Memory B cell (primary cell): ENCODE results near the gene BTBD9.

Experiments
- ATAC-seq: fragments of 150-1000 bp; cut with Tn5 transposase; 2 replicates; pipeline ENCODE4 v1.10.0; 2021; ENCODE audit warnings: low read depth, mild to moderate bottlenecking, moderate library complexity
- DNase-seq, 2 donors: peaks; one replicate each; pipeline ENCODE4 v3.0.0; 2022; ENCODE audit warnings: low spot score in 2 of 2
- H3K27ac Mint-ChIP-seq: one replicate; pipeline ENCODE4 v1.8.0; 2022; ENCODE audit warnings: mild to moderate bottlenecking, moderate library complexity, mixed read lengths
- H3K27me3 Mint-ChIP-seq: one replicate; pipeline ENCODE4 v1.8.0; 2022; ENCODE audit warnings: mixed read lengths
- H3K36me3 Mint-ChIP-seq: one replicate; pipeline ENCODE4 v1.8.0; 2022; ENCODE audit warnings: mild to moderate bottlenecking, mixed read lengths
- H3K4me1 Mint-ChIP-seq: one replicate; pipeline ENCODE4 v1.8.0; 2022; ENCODE audit warnings: mixed read lengths
- H3K4me3 Mint-ChIP-seq: one replicate; pipeline ENCODE4 v1.8.0; 2022; ENCODE audit warnings: mild to moderate bottlenecking, moderate library complexity, mixed read lengths
- H3K9me3 Mint-ChIP-seq: one replicate; pipeline ENCODE4 v1.8.0; 2022; ENCODE audit warnings: mixed read lengths

BTBD9 gene

DNA sequence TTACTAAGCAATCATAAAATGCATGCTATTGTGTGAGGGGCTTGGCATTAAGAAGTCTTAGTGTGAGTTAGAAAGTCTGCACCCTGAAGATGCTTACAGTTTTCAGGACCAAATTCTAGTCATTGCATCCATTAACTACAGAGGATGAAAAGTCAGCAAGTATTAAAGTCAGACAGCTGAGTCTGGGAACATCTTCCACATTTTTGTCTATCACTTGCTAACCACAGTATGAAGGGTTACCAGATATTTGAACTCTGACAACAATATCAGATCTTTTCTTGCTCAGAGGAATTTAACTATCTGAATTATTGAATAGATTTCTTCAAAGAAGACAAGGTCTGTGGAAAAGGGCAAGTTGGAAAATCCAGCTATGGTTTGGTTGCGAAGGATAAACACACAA lies 264.4 kb downstream of the BTBD9 start:
- Mint-ChIP-seq H3K36me3 (peaks cover 3% of the 10 kb centered on the region), H3K9me3 (no peaks in the 10 kb centered on the region), H3K27me3 (no peaks in the 10 kb centered on the region), H3K4me3 (no peak overlapping the region), H3K4me1 (peaks cover 2% of the 10 kb centered on the region), H3K27ac (no peak overlapping the region)
- no peak for DNase-seq
- ATAC-seq, result no peak

DNA sequence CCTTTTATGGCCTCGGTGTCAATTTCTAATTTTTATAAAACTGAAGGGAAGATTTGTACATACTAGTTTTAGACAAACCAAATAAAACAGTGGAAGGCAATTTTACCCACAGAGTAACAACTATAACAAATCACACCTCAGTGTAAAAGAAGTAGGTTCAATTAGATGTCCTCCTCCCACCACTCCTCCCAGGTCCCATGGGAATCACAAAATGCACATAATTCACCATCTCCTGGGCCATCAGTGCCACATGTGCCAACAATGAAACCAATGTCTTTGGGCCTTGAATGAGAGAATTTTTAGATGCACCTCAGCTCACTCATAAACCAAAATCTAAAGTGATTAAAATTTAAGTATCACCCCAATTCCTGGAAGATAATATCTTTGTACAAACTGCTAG lies 267.8 kb downstream of the BTBD9 start:
- no peak for ATAC-seq

DNA sequence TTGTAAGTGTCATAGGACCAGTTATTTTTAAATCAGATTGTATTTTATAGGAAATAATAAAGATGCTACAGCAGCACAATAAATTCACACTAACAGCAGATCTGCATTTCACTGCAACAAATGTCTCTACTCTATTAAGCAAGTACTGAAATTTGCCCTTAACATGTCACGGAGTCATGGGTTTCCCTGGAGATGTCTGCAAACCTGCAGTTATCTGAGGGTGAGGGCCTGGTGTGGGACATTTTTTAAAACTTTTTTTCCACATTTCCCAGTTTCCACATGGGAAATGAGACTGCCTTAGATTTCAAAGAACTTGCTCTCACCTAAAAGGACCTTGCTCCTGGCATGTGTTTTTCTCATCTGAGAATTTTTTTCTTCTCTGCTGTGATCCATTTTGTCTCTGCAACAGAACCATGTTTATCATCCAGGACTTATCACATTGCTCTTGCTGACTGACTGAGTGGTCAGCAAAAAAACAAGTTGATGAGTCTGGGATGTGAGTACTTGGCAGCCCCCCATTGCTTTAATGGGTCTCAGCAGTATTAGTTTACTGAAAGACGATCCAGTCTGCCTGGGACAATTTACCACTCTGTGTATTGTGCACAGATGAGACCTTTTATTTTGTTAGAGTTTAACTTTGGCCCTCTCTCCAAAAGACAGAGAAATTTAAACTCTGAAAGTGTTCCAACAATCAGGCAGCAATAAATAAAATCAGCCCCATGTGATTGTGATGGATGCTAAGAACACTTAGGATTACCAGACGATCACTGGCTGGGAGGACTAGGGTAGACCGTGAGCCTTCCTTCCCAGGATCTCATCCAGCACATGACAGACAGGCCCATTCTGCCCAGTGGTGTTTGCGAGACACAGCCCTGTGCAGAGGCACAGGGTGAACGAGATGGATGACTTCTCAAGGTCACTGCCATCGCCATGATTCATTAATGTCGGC lies 268.8 kb downstream of the BTBD9 start:
- H3K4me1 Mint-ChIP-seq, result no peaks in the 10 kb centered on the region
- peaks cover 10% of the 10 kb centered on the region for H3K36me3 Mint-ChIP-seq
- H3K4me3 Mint-ChIP-seq, result no peak overlapping the region
- ATAC-seq (no peak), DNase-seq (no peak)
- no peaks in the 10 kb centered on the region for H3K9me3 Mint-ChIP-seq
- H3K27me3 Mint-ChIP-seq, result no peaks in the 10 kb centered on the region
- no peak overlapping the region for H3K27ac Mint-ChIP-seq

More for the DNA sequence above, 267.8 kb downstream of the BTBD9 start:
- Mint-ChIP-seq H3K36me3 (peaks cover 10% of the 10 kb centered on the region), H3K4me1 (no peaks in the 10 kb centered on the region), H3K27ac (no peak overlapping the region), H3K27me3 (no peaks in the 10 kb centered on the region), H3K9me3 (no peaks in the 10 kb centered on the region), H3K4me3 (no peak overlapping the region)
- no peak for DNase-seq

DNA sequence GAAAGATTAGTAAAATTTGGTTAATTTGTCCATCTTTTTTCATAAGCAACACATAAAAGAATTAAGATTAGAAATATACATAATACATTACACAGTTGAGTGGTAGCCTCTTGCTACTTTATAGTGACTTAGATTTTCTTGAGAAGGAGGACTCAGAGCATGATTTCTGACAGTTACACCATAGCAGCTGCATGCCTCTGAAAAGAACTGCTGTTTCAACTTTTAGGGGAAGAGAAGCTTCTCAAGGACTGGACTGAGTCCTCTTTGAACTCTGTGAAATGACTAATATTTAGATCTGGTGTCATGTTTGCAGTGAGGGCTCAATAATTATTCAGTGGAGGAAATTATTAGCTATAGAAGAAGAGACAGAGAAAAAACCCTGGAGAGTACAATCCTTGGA lies 272.5 kb downstream of the BTBD9 start:
- no peak for ATAC-seq
- H3K9me3 Mint-ChIP-seq, result no peaks in the 10 kb centered on the region
- no peaks in the 10 kb centered on the region for H3K4me1 Mint-ChIP-seq
- H3K27me3 Mint-ChIP-seq, result no peaks in the 10 kb centered on the region
- peaks cover 12% of the 10 kb centered on the region for H3K36me3 Mint-ChIP-seq
- H3K27ac Mint-ChIP-seq, result no peak overlapping the region
- H3K4me3 Mint-ChIP-seq, result no peak overlapping the region
- DNase-seq, result no peak

DNA sequence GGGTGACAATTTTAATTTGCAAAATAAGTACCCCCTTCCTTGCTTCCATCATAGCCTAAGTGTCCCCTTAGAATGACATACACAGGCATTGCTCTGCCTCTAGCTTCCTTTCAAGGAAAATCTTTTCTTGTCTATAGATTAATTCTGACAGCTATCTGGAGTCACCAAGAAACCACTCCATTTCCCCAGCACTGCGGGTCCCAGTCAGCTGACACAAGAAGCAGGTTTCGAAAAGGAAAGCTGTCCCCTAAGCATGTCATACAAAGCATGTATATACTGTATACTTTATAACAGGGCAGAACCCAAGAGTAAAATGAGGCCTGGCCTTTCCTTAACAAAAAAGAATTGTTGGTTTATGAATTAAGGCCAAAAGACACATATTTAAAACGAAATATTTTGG lies 273.5 kb downstream of the BTBD9 start:
- H3K9me3 Mint-ChIP-seq, result no peaks in the 10 kb centered on the region
- peaks cover 16% of the 10 kb centered on the region for H3K36me3 Mint-ChIP-seq
- no peak overlapping the region for H3K4me3 Mint-ChIP-seq
- peaks cover 4% of the 10 kb centered on the region for H3K4me1 Mint-ChIP-seq
- no peaks in the 10 kb centered on the region for H3K27me3 Mint-ChIP-seq
- no peak overlapping the region for H3K27ac Mint-ChIP-seq
- DNase-seq (no peak), ATAC-seq (no peak)

DNA sequence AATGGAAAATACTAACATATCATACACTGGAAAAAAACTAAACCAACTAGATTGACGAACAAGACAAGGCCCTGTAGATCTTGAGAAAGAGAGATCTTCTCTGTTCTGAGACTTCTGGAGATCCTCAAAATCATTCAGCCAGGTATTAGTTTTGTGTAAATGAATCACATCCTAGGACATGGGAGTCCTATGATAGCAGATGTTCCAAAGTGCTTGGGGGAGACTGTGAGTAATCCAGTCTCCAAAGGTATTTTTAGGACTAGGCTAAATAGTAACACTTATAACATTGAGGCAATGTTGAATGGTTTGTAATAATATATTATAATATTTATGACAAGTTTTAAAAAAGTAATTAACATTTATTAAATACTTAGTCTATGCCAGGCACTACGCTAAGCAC lies 275.0 kb downstream of the BTBD9 start:
- H3K4me3 Mint-ChIP-seq, result no peak overlapping the region
- H3K9me3 Mint-ChIP-seq, result no peaks in the 10 kb centered on the region
- ATAC-seq (no peak), DNase-seq (no peak)
- peaks cover 6% of the 10 kb centered on the region for H3K4me1 Mint-ChIP-seq
- no peak overlapping the region for H3K27ac Mint-ChIP-seq
- H3K36me3 Mint-ChIP-seq, result peaks cover 18% of the 10 kb centered on the region
- H3K27me3 Mint-ChIP-seq, result no peaks in the 10 kb centered on the region

DNA sequence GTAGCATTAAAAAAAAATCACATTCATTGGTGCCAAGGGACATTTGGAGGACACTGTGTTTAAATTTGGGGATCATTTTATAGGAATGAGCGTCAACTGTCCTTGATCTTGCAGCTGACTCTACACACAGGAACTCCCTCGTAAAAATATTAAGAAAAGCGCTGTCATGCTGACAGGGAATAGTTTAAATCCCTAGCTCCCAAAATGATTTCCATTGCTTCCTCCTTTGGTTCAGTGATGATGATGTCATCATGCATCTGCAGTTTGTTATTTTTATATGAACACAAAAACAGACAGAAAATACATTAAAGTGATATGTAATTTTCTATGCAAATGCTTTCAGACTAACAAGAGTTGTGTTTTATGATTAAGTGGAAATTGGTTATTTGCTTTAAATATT lies 275.6 kb downstream of the BTBD9 start:
- peaks cover 6% of the 10 kb centered on the region for H3K4me1 Mint-ChIP-seq
- H3K4me3 Mint-ChIP-seq, result no peak overlapping the region
- H3K36me3 Mint-ChIP-seq, result peaks cover 15% of the 10 kb centered on the region
- ATAC-seq (no peak), DNase-seq (no peak)
- H3K27me3 Mint-ChIP-seq, result no peaks in the 10 kb centered on the region
- H3K9me3 Mint-ChIP-seq, result no peaks in the 10 kb centered on the region
- no peak overlapping the region for H3K27ac Mint-ChIP-seq

DNA sequence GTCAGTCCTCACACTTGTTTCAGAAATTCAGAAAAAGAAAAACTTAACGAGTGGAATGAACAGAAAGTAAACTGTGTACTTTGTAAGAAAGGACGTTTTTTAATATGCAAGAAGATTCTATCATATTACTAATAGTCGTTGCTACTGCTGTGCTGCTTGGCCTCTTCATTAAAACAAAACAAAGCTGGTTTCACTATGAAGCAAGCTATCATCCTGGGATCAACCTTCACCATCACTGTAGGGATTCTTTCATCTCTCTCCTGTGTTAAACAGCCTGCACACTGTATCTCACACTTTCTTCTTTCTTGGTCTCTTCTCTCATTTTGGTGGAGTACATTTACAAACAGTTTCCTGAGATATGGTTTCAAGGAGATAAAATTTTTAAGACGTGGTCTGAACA lies 284.2 kb downstream of the BTBD9 start:
- DNase-seq, result no peak
- Mint-ChIP-seq H3K4me3 (peak overlapping the region; percentile 33), H3K27ac (peak overlapping the region; percentile 6), H3K9me3 (no peaks in the 10 kb centered on the region), H3K4me1 (peaks cover 35% of the 10 kb centered on the region), H3K36me3 (peaks cover 7% of the 10 kb centered on the region), H3K27me3 (no peaks in the 10 kb centered on the region)
- no peak for ATAC-seq

DNA sequence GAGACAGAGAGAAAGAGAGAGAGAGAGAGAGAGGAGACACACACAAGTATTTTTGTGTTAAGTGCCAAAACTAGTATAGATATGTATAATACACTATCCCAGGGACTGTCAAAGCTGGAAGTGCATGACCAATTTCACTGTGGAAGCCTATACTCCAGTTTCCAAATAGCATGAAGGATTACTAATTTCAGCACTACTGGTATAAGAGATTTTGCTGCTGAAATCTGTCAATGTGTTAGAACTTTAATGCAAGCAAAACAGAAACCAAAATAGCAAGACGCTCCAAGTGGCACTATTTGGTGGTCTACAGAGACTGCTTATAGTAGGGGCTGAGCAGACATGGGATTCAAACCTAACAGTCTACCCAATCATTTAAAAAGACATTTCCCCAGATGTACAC lies 284.8 kb downstream of the BTBD9 start:
- no peak for ATAC-seq
- no peaks in the 10 kb centered on the region for H3K9me3 Mint-ChIP-seq
- DNase-seq, result no peak
- no peak overlapping the region for H3K27ac Mint-ChIP-seq
- H3K4me1 Mint-ChIP-seq, result peaks cover 35% of the 10 kb centered on the region
- H3K36me3 Mint-ChIP-seq, result peaks cover 6% of the 10 kb centered on the region
- H3K27me3 Mint-ChIP-seq, result no peaks in the 10 kb centered on the region
- H3K4me3 Mint-ChIP-seq, result no peak overlapping the region

DNA sequence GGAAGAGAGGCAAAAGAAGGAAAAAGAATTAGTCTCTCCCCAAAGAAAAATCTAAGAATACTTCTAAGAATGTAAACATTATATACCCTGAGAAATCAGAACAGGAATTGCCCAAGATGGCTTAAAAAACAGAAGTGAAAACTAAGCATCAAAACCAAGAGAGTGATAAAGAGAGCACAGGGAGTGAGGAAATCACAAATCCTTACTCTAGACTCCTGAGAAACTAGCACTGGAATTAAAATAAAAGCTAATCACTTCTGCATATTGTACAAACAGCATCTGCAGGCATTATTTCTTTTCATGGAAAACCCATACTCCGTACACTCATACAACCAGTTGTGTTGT lies 285.7 kb downstream of the BTBD9 start:
- Mint-ChIP-seq H3K4me3 (no peak overlapping the region), H3K9me3 (no peaks in the 10 kb centered on the region), H3K4me1 (peaks cover 35% of the 10 kb centered on the region), H3K36me3 (peaks cover 6% of the 10 kb centered on the region), H3K27me3 (no peaks in the 10 kb centered on the region), H3K27ac (no peak overlapping the region)
- peak; percentile 45 for ATAC-seq
- no peak for DNase-seq

DNA sequence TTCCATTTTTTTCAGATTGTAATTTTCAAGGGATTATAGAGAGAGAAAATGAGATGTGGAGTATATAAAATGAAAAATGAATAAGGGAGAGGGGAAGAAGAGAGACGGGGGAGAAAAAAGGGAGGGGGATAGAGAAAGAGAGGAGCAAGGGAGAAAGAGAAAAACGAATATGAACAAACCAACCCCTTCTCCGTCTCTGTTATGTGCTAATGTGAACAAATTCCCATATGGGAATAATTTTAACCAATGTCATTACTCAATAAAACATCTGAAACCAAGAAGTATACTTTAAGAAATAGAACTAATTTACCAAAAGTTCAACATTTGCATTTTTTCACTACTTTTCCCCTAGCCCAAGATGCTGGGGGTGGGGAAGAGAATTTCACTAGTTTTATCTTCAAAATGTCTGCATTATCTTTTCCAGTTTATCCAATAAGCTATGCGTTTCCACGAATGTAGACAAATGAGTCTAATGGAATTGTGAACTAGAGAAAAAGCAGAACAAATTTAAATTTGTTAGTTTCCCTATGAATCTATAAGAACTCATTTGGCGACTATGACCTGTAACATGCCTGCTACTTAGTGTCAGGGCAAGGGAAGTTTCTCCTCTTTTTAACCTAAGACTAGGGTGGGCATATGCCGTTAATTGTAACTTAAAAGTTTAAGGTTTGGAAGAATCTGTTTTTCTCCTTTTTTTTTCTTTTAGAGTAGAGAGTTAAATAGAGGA lies 286.3 kb downstream of the BTBD9 start:
- DNase-seq, result no peak
- peaks cover 6% of the 10 kb centered on the region for H3K36me3 Mint-ChIP-seq
- no peak overlapping the region for H3K4me3 Mint-ChIP-seq
- peak; percentile 37 for ATAC-seq
- no peaks in the 10 kb centered on the region for H3K9me3 Mint-ChIP-seq
- H3K27ac Mint-ChIP-seq, result no peak overlapping the region
- peaks cover 35% of the 10 kb centered on the region for H3K4me1 Mint-ChIP-seq
- no peaks in the 10 kb centered on the region for H3K27me3 Mint-ChIP-seq

DNA sequence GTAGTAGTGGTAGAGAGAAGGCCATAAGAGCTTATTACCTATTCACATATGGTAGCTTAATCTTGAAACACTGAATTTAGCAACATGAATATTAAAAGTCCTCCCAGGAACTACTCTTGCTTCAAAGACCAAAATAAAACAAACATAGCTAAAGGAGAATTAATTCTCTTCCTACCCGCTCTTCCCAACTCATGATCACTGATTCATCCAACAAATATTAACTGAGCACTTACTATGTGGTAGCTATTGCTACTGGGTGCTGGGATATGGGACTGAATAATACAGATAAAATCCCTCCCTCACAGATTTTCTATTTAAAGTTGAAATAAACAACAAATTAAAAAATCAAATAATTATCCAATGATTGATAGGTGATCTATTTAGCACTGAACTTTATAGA lies 287.1 kb downstream of the BTBD9 start:
- H3K27me3 Mint-ChIP-seq, result no peaks in the 10 kb centered on the region
- no peak overlapping the region for H3K27ac Mint-ChIP-seq
- no peak overlapping the region for H3K4me3 Mint-ChIP-seq
- ATAC-seq (no peak), DNase-seq (no peak)
- H3K9me3 Mint-ChIP-seq, result no peaks in the 10 kb centered on the region
- H3K4me1 Mint-ChIP-seq, result peaks cover 32% of the 10 kb centered on the region
- peaks cover 2% of the 10 kb centered on the region for H3K36me3 Mint-ChIP-seq

DNA sequence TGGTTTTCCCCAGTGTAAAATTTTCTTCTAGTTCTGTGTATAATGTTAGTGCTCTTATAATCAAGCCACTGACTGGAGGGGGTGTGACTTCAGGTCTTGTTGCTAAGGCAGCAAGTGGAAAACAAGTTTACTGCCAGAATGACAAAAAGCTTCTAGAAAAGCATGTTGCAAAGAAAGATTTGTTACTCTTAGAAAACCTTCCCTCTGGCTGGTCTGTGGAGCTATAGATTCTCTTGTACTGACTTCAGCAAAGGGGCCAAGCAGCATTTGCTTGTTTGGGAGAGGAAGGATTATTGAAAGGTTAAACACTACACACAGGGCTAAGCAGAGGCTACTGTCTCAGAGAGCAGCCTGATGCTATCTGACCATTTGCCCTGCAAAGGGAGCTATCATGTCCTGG lies 288.8 kb downstream of the BTBD9 start:
- DNase-seq, result no peak

DNA sequence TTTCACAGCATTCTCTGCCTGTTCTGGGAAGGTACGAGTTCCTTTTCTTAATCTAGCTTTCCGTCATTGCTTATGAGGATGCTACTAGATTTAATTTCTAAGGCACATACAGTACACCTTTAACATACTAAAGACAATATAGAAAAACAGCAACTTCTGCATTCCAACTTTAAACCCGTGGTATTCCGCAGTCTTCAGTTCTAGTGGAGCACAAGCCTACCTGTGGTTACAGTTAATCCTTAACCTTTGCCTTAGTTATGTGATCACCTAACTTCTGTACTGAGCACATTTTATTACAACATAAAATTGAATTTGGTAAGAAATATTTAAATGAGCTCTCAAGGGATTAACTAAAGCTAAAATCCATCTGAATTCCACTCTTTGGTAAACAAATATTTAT lies 289.5 kb downstream of the BTBD9 start:
- no peak for ATAC-seq
- no peak overlapping the region for H3K27ac Mint-ChIP-seq
- H3K4me1 Mint-ChIP-seq, result peaks cover 16% of the 10 kb centered on the region
- peaks cover 8% of the 10 kb centered on the region for H3K36me3 Mint-ChIP-seq
- no peak for DNase-seq
- no peaks in the 10 kb centered on the region for H3K9me3 Mint-ChIP-seq
- H3K27me3 Mint-ChIP-seq, result no peaks in the 10 kb centered on the region
- H3K4me3 Mint-ChIP-seq, result no peak overlapping the region

More for the DNA sequence above, 288.8 kb downstream of the BTBD9 start:
- ATAC-seq, result no peak
- Mint-ChIP-seq H3K36me3 (peaks cover 4% of the 10 kb centered on the region), H3K4me1 (peaks cover 21% of the 10 kb centered on the region), H3K4me3 (no peak overlapping the region), H3K27me3 (no peaks in the 10 kb centered on the region), H3K27ac (no peak overlapping the region), H3K9me3 (no peaks in the 10 kb centered on the region)
